Spleen (tissue), 7 donors: Measurements from ENCODE around the gene EXOSC2.

Experiments
- POLR2A ChIP-seq, 3 donors: fragments of 450-650 bp; IDR thresholded peaks; one replicate each; pipeline ENCODE4 v1.5.1; 2017; ENCODE audit warnings: antibody characterized with exemption in 3 of 3, mild to moderate bottlenecking in 1 of 3
- POLR2AphosphoS5 ChIP-seq, 3 donors: sonication (generic); formaldehyde crosslinking; IDR thresholded peaks; one replicate each; pipeline ENCODE4 v1.5.1; 2017; ENCODE audit warnings: antibody characterized with exemption in 3 of 3
- TF ChIP-seq, protein P1 (sequence below), 11 experiments: fragments of 200-600 bp in 7 of 11; fragments of 450-650 bp in 4 of 11; sonication (generic) in 4 of 11; IDR thresholded peaks in 8 of 11; conservative IDR thresholded peaks in 3 of 11; 1 replicate in 7 of 11; 2 replicates in 4 of 11; pipeline versions ENCODE4 v1.4.0 to v1.8.0; 2016 to 2021; ENCODE audit warnings: antibody characterized with exemption in 11 of 11, inconsistent platforms in 4 of 11, mild to moderate bottlenecking in 1 of 11
- donor health status: DM: no; HTN: no; CAD: no; lungs with moderate emphysema.
- donor health status: DM: no; HTN: no; CAD: no.
- donor health status: DM: no; HTN: no; CAD: no.

DNA sequence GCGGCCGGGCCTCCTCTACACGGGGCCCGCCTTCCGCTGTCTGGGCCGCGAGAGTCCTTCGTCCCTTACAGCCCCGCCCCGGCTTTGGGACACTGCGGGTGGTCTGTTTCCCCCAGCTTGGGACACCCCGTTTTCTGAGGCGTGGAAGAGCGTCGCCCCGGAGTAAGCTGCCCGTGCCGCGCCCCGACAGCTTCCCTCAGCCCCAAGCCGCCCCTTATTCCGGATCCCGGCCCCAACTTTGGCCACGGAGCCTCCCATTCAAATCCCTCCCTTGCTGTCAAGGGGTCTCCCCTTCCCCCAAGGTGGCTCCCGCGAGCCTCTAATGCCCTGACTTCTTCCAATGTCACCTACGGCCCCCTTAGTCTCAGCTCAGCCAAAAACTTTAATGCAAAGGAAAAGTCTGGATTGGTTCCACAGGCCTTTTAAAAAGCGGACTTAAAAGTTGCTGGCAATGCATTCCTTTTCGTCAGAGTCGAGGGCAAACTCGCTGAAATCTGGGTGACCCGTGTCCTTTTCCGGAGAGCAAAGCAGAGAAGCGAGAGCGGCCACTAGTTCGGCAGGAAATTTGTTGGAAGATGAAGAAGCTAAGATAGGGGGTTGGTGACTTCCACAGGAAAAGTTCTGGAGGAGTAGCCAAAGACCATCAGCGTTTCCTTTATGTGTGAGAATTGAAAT lies 19.8 kb downstream of the EXOSC2 start:
- TF ChIP-seq, protein P1, sequence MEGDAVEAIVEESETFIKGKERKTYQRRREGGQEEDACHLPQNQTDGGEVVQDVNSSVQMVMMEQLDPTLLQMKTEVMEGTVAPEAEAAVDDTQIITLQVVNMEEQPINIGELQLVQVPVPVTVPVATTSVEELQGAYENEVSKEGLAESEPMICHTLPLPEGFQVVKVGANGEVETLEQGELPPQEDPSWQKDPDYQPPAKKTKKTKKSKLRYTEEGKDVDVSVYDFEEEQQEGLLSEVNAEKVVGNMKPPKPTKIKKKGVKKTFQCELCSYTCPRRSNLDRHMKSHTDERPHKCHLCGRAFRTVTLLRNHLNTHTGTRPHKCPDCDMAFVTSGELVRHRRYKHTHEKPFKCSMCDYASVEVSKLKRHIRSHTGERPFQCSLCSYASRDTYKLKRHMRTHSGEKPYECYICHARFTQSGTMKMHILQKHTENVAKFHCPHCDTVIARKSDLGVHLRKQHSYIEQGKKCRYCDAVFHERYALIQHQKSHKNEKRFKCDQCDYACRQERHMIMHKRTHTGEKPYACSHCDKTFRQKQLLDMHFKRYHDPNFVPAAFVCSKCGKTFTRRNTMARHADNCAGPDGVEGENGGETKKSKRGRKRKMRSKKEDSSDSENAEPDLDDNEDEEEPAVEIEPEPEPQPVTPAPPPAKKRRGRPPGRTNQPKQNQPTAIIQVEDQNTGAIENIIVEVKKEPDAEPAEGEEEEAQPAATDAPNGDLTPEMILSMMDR (IDR thresholded peaks at IDR 0.05 in 8 of 11, conservative IDR thresholded peaks at IDR 0.05 in 3 of 11) = no peak
- peak in 1 of 3 donors; percentile 65 for TF ChIP-seq POLR2AphosphoS5 (IDR thresholded peaks at IDR 0.05)
- no peak for TF ChIP-seq POLR2A (IDR thresholded peaks at IDR 0.05)
